Inferior parietal cortex (tissue), 1 donor: ENCODE measurements around the gene DLK1.

ENCODE experiments used
- DNase-seq: peaks from one replicate; pipeline ENCODE4 v3.0.0-alpha.2; 2016; ENCODE audit errors: extremely low spot score

DLK1 gene

DNA sequence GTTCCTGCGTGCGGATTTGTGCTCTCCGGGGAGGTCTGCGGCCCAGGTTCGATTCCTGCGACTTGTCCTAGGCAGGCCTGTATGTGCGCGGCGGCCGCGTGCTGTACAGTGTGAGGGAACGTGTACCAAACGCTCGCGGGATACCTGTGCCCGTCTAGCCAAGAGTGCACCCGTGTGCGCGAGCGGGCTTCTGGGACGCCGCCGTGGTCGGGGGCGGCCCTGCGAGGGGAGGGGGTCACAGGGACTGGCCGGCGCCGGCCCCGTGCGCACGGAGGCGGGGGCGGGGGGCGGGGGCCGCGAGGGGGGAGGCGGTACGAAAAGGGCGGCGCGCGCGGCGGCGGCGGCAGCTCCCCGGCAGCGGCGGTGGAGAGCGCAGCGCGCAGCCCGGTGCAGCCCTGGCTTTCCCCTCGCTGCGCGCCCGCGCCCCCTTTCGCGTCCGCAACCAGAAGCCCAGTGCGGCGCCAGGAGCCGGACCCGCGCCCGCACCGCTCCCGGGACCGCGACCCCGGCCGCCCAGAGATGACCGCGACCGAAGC lies at the start of gene DLK1:
DLK1 (plus strand) TSS at position 343 of the 536 bp plus-strand sequence; CDS start at position 520, 177 bp downstream.
- DNase-seq = no peak

DNA sequence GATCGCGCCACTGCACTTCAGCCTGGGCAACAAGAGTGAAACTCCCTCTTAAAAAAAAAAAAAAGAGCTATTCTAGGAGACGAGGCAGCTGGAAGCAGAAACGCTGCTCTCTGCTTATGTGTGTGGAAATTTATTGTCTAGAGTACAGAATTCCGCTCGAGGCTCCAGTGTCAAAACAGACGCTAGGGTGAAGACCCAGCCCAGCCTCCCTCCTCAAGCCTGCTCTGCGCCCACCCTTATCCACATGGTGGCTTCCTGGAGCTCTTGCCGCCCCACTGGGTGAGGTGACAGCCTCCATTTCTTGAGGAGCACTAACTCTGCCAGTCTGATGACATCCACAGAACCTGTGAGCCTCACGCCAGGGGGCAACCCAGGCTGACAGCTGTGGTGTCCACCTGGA lies 49.5 kb upstream of the DLK1 start:
- DNase-seq = no peak

- DNase-seq = peak; percentile 45
These were observed 48.9 kb upstream of the DLK1 start for GRCh38 chr14:100677554-100678468.

DNA sequence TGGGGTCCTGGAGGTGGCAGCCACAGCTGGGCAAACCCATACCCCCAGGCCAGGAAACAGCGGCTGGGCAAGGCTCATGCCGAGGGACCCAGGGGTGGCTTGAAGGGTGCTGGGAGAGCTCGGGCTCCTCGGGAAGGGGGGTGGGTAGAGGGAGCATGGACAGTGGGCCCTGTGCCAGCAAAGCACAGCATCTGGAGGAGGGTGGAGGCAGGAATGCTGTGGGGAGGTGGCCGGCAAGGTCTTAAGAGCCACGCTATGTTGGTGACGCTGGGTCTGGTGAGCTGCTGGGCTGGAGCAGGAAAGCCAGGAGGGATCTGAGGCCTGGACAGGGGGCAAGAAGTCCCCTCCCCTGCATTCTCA lies 48.2 kb upstream of the DLK1 start:
- no peak for DNase-seq

DNA sequence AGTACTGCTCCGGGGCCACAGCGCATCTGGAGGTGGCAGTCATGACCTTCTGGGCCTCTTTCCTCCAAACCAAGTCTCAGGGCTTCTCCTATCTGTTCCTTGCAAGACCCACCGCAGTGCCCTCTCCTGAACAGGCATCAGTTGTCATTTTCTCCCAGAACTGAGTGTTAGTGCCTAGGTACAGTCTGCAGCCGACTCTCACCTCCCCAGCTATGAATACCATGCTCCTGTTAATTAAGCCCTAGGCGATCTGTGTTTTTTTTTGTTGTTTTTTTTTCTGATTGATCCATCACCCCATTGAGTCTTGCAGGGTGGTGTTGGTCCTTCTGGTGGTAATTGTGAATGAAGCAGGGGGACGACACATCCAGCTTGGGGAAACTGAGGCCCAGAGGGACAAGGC lies 47.5 kb upstream of the DLK1 start:
- DNase-seq = no peak

DNA sequence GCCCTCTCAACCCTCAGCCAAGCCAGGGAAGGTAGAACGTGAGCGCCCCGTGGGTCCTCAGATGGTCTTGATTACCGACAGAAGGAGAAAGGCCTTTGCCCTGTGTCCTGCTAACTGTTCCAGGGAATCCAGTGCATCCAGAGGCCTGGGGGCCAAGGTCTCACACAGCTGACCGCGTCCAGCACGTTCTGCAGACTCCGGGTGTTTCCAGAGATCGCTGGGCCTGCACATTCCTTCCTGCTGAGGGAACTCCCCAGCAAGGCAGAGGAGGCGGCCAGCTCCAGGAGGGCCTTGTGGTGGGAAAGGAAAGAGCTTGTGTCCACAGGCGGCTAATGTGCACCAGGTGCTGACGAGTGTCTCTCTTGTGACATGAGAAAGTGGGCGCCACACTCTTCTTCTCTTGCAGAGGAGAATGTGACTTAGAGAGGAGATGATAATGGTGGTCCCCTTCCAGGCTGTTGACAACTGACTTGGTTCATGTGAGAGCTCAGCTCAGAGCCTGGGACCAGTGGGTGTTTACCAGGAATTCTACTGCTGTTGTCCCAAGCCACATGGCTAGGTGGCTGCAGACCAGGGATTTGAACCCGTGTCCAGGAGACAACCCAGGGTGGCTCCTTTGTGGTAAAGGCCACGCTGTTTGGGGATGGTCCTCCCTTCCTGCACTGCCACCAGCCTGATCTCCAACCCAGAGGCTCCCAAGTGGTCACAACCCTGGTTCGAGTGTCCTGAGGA lies 46.8 kb upstream of the DLK1 start:
- DNase-seq = no peak

GRCh38 chr14:100680439-100681051 lies 46.1 kb upstream of the DLK1 start:
- DNase-seq = no peak

DNA sequence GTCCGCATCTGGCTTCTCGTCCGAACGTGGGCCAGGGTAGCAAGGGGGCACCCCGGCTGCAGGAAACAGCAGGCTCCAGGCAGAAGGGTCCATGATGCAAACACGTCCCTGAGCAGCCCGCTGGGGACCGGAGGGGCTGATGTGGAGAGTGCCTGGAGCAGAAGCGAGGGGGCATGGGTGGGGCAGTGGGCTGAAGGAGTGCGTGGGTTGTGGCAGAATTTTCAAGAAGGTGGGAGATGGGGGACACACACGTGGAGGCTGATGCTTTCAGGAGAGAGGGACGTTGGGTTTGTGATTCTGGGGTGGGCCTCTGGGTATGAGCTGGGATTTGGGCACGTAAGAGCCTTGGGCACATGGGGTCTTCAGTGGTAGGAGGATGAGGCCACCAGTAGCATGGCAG lies 45.6 kb upstream of the DLK1 start:
- DNase-seq = no peak

GRCh38 chr14:100682749-100683148 lies 43.9 kb upstream of the DLK1 start:
- DNase-seq = no peak

- DNase-seq = no peak
These were observed 43.1 kb upstream of the DLK1 start for GRCh38 chr14:100683578-100683977.

DNA sequence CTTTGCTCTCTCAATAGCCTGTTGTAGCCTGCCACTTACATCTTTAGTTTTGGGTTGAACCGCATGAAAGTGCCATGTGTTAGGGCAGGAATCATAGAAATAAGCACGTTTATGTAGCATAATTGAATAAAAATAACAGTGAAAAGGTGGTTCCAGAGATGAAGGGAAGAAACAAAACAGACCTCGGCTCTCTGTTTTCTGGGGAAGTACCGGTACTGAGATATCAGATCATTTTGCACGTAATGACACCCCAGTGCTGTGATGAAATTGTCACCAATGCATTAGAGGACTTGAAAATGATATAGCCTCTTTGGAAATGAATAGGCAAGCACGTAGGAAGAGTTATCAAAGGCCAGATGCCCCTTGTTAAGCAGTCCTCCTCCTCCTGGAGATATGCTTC lies 42.5 kb upstream of the DLK1 start:
- no peak for DNase-seq

DNA sequence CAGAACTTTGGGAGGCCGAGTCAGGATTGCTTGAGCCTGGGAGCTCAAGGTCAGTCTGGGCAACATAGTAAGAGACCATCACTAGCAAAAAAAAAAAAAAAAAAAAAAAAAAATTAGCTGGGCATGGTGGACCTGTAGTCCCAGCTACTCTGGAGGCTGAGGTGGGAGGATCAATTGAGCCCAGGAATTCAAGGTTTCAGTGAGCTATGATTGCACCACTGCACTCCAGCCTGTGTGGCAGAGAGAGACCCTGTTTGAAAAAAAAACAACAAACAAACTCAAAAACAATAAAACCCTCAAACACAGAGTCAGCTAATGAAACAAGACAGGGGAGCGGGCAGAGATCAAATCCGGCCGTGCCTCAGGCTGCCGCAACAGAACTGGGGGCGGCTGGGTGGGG lies 41.7 kb upstream of the DLK1 start:
- no peak for DNase-seq

DNA sequence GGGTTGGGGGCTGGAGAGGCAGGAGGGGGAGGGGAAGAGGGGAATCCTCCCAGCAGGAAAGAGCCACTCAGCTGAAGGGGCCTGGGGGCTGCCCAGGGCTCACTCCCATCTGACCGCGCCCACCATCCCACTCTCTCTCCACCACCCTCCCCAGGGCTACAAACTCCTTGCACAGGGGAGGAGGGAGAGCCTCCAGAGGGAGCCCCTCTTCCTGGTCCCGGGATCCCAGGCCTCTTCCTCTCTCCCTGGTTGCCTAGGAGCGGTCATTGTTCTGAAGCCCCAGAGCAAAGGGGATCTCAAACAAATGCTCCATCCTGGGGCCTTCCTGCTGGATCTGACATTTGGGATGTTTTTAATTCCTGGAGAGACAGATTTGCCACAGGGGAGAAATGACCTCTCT lies 39.8 kb upstream of the DLK1 start:
- no peak for DNase-seq

DNA sequence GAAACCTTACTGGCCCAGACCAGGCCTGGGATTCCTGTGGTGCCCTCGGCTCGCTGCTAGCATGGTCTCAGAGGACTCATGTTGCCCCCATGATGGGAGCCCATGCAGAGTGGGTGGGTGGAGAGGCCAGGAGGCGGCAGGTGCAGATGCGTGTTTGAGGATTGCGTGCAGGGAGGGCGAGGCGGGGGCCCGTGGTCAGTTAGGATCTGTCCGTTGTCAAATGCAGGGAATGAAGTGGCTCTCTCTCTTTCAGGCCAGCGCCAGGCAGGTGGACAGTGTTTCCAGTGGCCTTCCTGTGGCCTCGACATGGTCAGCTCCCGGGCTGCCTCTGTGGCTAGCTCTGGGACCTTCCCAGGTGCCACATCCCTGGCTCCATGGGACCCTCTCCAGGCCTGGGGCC lies 39.3 kb upstream of the DLK1 start:
- no peak for DNase-seq

- DNase-seq = no peak
These were observed 38.6 kb upstream of the DLK1 start for GRCh38 chr14:100688051-100688450.

GRCh38 chr14:100688598-100689461 lies 37.9 kb upstream of the DLK1 start:
- no peak for DNase-seq

DNA sequence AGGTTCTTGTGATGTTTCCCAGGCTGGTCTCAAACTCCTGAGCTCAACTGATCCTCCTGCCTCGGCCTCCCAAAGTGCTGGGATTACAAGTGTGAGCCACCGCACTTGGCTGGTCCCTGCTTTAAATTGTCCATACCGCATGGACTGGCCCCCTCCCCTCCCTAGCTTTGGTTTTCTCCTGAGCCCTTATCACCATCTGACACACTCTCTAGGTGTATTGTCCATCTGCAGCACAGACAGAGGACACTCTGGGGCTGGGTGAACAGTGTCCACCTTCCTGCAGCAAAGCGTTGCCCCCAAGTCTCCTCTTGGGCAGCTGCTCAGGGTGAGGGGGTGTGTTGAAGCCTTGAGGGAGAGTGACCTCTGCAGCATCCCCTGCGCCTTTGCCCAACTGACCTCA lies 36.0 kb upstream of the DLK1 start:
- no peak for DNase-seq

GRCh38 chr14:100691395-100692056 lies 35.2 kb upstream of the DLK1 start:
- no peak for DNase-seq

- DNase-seq = no peak
These were observed 34.4 kb upstream of the DLK1 start for GRCh38 chr14:100692256-100692655.

DNA sequence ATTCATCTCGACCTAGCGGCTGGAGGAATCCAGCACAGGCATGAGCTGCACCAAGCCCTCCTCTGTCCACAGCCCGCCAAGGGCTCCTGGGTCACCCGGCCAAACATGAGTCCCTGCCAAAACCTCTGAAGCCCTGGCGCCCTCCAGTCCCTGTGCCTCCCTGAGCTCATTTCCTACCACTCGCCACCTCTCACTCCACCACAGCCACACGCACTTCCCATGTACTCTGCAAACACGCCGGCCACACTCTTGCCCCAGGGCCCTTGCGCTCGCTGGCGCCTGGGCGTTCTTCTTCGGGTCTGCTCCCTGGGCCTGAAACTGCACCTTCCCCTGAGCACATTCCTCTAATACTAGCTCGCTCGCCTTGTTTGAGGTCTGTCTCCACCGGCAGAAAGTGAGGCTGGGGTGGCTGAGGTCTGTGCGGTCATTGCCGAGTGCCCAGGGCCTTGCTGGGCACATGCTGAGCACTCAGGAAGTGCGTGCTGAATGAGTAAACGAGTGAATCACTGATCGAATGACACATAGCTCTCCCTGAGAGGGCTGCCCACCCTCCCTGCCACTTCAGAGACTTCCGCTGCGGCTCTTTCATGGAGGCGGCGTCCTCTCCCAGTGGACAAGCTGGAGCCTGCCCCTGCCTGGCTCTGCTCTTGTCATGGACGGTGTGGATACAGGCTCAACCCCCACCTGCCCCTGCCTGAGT lies 33.7 kb upstream of the DLK1 start:
- DNase-seq = no peak
